Mucosa of rectum (tissue), 2 donors: ENCODE measurements around the gene ACTR5.
A peak's percentile ranks its signal among the peaks of the same experiment; 100 is the strongest.

Experiments used
- H3K27ac ChIP-seq, 2 donors: one replicate each; pipeline ENCODE4 v1.7.0; 2013; ENCODE audit warnings: inconsistent platforms in 2 of 2, low read depth in 2 of 2, low read length in 2 of 2
- H3K27me3 ChIP-seq, 2 donors: one replicate each; pipeline ENCODE4 v1.7.0; 2013; ENCODE audit warnings: low read length in 2 of 2; ENCODE audit not compliant: control insufficient read depth in 2 of 2, insufficient read depth in 2 of 2
- H3K36me3 ChIP-seq, 2 donors: one replicate each; pipeline ENCODE4 v1.7.0; 2013; ENCODE audit warnings: low read length in 2 of 2; ENCODE audit not compliant: control insufficient read depth in 2 of 2, insufficient read depth in 2 of 2
- H3K4me1 ChIP-seq, 2 donors: one replicate each; pipeline ENCODE4 v1.7.0; 2013; ENCODE audit warnings: low read length in 2 of 2, mild to moderate bottlenecking in 1 of 2; ENCODE audit not compliant: control insufficient read depth in 2 of 2, insufficient read depth in 2 of 2
- H3K4me3 ChIP-seq, 2 donors: one replicate each; pipeline ENCODE4 v1.7.0; 2013; ENCODE audit warnings: low read length in 2 of 2
- H3K9ac ChIP-seq, 2 donors: one replicate each; pipeline ENCODE4 v1.7.0; 2013; ENCODE audit warnings: low read length in 2 of 2, low read depth in 1 of 2, mild to moderate bottlenecking in 1 of 2
- H3K9me3 ChIP-seq, 2 donors: one replicate each; pipeline ENCODE4 v1.7.0; 2013; ENCODE audit warnings: low read length in 2 of 2; ENCODE audit not compliant: control insufficient read depth in 2 of 2
- donor health status: healthy.
- donor health status: Normal muscosa, but diverticular disease.

Gene ACTR5

GRCh38 chr20:38763616-38764015 lies 15.4 kb downstream of the ACTR5 start:
- Histone ChIP-seq H3K27me3 (no peaks in the 10 kb centered on the region), H3K4me3 (no peak overlapping the region), H3K4me1 (no peaks in the 10 kb centered on the region), H3K9me3 (no peaks in the 10 kb centered on the region), H3K27ac (no peak overlapping the region), H3K9ac (no peak overlapping the region), H3K36me3 (peaks cover 57 to 90% of the 10 kb centered on the region in 2 donors)

DNA sequence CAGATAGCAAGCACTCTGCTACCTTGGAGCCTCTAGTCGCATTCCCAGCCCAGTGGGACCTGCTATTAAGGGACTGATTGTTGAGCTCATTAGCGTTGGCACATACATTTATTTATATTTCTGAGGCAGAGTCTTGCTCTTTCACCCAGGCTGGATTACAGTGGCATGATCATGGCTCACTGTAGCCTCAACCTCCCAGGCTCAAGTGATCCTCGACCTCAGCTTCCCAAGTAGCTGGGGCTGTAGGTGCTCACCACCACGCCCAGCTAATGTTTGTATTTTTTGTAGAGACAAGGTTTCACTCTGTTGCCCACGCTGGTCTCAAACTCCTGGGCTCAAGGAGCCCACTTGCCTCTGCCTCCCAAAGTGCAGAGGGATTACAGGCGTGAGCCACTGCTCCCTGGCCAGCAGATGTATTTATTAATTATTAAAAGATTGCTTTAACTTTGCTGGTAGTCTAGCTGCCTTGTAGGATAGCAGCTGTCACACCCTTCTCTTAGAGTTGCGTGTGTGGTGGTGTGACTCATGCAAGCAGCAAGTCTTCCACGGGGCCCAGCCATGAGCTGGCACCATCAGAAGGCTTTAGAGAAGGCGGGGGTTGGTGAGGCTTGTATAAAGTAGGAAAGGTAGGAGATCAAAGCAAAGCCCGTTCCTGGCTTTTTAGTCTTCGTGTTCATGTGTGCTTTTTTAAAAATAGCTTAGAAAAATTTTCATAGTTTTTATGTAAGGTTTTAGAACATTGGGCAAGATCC lies 16.5 kb downstream of the ACTR5 start:
- Histone ChIP-seq H3K27ac (no peak overlapping the region), H3K4me1 (no peaks in the 10 kb centered on the region), H3K36me3 (peaks cover 53 to 91% of the 10 kb centered on the region in 2 donors), H3K4me3 (no peak overlapping the region), H3K9ac (no peak overlapping the region), H3K9me3 (no peaks in the 10 kb centered on the region), H3K27me3 (no peaks in the 10 kb centered on the region)

DNA sequence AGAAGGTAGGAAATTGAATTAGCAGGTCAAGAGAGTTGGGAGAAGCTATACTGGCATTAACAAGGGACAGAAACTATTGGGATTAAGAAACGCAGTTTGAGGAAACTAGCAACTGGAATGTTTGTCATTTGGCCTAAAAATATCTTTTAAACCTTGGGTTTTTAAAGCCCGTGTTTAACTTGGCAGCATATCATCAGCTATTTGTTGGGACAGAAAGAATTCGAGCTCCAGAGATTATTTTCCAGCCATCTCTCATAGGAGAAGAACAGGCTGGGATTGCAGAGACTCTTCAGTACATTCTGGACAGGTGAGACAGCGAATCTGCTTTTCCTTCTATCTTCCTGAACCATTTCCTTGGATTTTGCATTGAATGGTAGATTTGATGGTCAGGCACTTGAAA lies 17.8 kb downstream of the ACTR5 start:
- Histone ChIP-seq H3K4me1 (no peaks in the 10 kb centered on the region), H3K27me3 (no peaks in the 10 kb centered on the region), H3K36me3 (peaks cover 51 to 87% of the 10 kb centered on the region in 2 donors), H3K27ac (no peak overlapping the region), H3K9me3 (no peaks in the 10 kb centered on the region), H3K4me3 (no peak overlapping the region), H3K9ac (no peak overlapping the region)

DNA sequence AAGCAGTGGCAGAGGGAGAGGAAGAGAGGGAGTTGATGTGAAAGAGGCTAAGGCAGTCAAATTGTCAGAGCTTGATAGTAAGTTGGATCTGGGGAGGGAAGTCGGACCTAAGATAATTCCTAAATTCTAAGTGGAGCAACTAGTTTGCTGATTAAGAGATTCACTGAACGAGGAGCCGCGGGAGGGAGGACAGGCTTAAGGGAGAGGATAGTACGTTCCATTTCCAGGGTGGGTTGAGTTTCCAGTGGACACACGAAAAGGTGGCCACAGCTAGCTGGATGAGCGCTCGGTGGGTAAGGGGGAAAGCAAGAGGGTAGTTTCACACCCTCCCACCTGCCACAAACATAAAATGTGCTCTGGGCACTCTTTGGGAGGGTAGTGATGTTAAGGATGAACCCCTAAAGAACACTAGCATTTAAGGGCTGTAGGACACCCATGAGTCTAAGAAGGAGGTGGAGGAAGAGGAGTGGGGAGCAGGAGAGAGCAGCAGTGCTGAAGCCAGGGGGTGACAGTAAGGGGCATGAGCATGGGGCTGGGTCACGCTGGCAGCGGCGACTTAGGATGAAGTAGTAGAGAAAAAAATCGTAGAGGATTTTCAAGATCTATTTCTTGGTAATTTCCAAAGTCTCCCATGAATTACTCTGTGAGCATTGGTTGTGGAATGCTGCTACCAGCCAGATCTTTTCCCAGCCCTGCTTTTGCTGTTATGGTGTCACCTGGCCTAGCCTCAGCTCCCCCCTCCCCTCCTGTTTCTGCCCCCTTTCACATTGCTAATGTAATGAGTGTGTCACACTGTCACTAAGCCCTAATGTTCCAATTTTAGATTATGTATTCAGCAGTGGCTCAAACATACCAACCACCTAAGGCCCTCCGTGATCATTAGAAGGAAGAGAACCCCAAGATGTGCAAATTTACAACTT lies 21.4 kb downstream of the ACTR5 start:
- H3K9ac ChIP-seq: no peak overlapping the region
- H3K4me1 ChIP-seq: no peaks in the 10 kb centered on the region
- H3K27ac ChIP-seq: no peak overlapping the region
- H3K36me3 ChIP-seq: peaks cover 58 to 74% of the 10 kb centered on the region in 2 donors
- H3K27me3 ChIP-seq: no peaks in the 10 kb centered on the region
- no peaks in the 10 kb centered on the region for H3K9me3 ChIP-seq
- H3K4me3 ChIP-seq: no peak overlapping the region

DNA sequence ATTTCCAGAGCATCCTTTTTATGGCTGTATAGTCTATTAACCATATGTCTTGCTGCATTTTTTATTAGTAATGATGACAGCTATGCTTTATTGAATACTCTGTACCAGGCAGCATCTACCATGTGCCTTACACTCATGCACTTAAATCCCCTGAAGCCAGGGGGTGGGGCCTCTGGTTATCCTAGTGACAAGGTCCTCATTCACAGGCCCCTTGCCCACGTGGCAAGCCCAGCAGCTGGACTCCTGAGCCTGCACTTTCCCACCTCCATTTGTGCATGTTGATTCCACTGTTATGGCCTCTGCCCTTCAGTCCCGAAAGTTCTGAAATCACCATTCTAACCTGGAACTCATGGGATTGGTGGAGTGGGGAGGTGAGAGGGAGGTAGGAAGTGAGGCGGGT lies 22.3 kb downstream of the ACTR5 start:
- Histone ChIP-seq H3K4me3 (no peak overlapping the region), H3K9ac (no peak overlapping the region), H3K36me3 (peaks cover 54 to 67% of the 10 kb centered on the region in 2 donors), H3K27me3 (no peaks in the 10 kb centered on the region), H3K27ac (no peak overlapping the region), H3K4me1 (no peaks in the 10 kb centered on the region), H3K9me3 (no peaks in the 10 kb centered on the region)

GRCh38 chr20:38770970-38771369 lies 22.7 kb downstream of the ACTR5 start:
- H3K27me3 ChIP-seq: no peaks in the 10 kb centered on the region
- H3K9me3 ChIP-seq: no peaks in the 10 kb centered on the region
- no peak overlapping the region for H3K4me3 ChIP-seq
- peaks cover 50 to 62% of the 10 kb centered on the region in 2 donors for H3K36me3 ChIP-seq
- H3K9ac ChIP-seq: no peak overlapping the region
- no peaks in the 10 kb centered on the region for H3K4me1 ChIP-seq
- no peak overlapping the region for H3K27ac ChIP-seq

DNA sequence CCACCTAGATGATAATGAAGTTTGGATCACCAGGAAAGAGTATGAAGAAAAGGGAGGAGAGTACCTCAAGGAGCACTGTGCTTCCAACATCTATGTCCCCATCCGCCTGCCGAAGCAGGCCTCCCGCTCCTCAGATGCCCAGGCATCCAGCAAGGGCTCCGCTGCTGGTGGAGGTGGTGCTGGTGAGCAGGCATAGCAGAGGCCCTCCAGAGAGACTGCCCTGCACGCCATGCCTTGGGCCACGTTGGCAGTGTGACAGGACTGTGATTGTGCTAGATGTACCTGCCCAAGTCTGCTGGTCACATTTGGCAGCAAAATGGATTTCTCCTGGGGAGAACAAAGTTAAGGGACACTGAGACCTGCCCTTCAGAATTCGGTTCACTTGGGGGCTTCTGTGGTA lies 23.4 kb downstream of the ACTR5 start:
- no peak overlapping the region for H3K27ac ChIP-seq
- peaks cover 46 to 61% of the 10 kb centered on the region in 2 donors for H3K36me3 ChIP-seq
- no peaks in the 10 kb centered on the region for H3K9me3 ChIP-seq
- H3K4me1 ChIP-seq: no peaks in the 10 kb centered on the region
- no peak overlapping the region for H3K9ac ChIP-seq
- H3K27me3 ChIP-seq: no peaks in the 10 kb centered on the region
- no peak overlapping the region for H3K4me3 ChIP-seq

DNA sequence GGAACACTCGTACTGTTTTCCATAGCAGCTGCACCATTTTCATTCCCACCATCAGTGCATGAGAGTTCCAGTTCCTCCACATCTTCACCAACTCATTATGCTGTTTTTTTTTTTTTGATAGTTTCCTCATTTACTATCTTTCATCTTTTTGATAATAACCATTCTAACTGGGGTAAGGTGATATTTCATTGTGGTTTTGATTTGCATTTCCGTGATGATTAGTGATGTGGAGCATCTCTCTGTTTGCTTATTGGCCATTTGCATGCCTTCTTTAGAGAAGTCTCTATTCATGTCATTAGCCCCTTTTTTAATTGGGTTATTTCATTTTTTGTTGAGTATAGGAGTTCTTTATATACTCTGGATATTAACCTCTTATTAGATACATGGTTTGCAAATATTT lies 25.9 kb downstream of the ACTR5 start:
- no peaks in the 10 kb centered on the region for H3K9me3 ChIP-seq
- H3K27me3 ChIP-seq: no peaks in the 10 kb centered on the region
- H3K36me3 ChIP-seq: peaks cover 29 to 39% of the 10 kb centered on the region in 2 donors

GRCh38 chr20:38776363-38776762 lies 28.1 kb downstream of the ACTR5 start:
- Histone ChIP-seq H3K9ac (no peak overlapping the region), H3K27ac (no peak overlapping the region), H3K27me3 (no peaks in the 10 kb centered on the region), H3K36me3 (peaks cover 22 to 24% of the 10 kb centered on the region in 2 donors), H3K4me3 (peak overlapping the region in 1 of 2 donors; percentile 41), H3K4me1 (no peaks in the 10 kb centered on the region), H3K9me3 (no peaks in the 10 kb centered on the region)

More for the DNA sequence above, 25.9 kb downstream of the ACTR5 start:
- no peak overlapping the region for H3K4me3 ChIP-seq
- no peak overlapping the region for H3K27ac ChIP-seq
- H3K4me1 ChIP-seq: no peaks in the 10 kb centered on the region
- no peak overlapping the region for H3K9ac ChIP-seq
